Measurements from ENCODE around the gene ANAPC7. TPM values are rescaled to one million over a fixed set of nuclear protein-coding genes. Genes with fewer than 3 reads are reported as not detected.
A peak's percentile ranks its signal among the peaks of the same experiment; 100 is the strongest.
"Not testable (repeated sequence)": the region's sequence is repeated elsewhere in the genome, so short reads cannot be mapped to it uniquely, and the experiment has no call there.

Gene ANAPC7
- total and polyA plus RNA-seq, 4 donors = 27.3 to 49.9 (median 41.9) TPM

DNA sequence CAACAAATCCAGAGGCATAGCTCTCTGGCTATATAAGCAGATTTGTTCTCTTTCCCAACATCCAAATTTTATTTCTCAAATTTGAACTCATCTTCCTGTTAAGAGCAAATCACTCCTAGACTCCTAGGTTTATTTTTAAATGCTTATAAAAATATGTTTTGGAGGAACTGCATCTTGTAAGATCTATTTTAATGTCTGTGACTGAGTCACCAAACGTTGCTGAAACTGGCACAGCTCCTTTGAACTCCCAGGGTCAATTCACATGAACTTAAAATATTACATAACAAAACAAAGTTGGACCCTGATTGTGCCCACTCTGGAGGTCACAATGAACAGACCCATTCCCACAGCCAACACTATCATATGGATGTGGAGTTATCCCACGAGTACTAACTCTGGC, 23.9 kb downstream of the ANAPC7 start:
- no peak for DNase-seq
- no peak overlapping the region for H3K4me3 ChIP-seq
- peak overlapping the region in 1 of 2 donors; percentile 32 for H3K27ac ChIP-seq (ENCODE audit: low read depth in 1 of 2, low read length in 1 of 2)
- no peaks in the 10 kb centered on the region for H3K9me3 ChIP-seq (ENCODE audit: control insufficient read depth in 4 of 4, insufficient read depth in 3 of 4, low read length in 3 of 4)
- no peak overlapping the region for H3K9ac ChIP-seq (ENCODE audit: insufficient read depth in 1 of 2, low read length in 2 of 2)
- TF ChIP-seq, protein P1, sequence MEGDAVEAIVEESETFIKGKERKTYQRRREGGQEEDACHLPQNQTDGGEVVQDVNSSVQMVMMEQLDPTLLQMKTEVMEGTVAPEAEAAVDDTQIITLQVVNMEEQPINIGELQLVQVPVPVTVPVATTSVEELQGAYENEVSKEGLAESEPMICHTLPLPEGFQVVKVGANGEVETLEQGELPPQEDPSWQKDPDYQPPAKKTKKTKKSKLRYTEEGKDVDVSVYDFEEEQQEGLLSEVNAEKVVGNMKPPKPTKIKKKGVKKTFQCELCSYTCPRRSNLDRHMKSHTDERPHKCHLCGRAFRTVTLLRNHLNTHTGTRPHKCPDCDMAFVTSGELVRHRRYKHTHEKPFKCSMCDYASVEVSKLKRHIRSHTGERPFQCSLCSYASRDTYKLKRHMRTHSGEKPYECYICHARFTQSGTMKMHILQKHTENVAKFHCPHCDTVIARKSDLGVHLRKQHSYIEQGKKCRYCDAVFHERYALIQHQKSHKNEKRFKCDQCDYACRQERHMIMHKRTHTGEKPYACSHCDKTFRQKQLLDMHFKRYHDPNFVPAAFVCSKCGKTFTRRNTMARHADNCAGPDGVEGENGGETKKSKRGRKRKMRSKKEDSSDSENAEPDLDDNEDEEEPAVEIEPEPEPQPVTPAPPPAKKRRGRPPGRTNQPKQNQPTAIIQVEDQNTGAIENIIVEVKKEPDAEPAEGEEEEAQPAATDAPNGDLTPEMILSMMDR (IDR thresholded peaks at IDR 0.05; ENCODE audit: control extremely low read depth, extremely low read depth) = no peak
- no peaks in the 10 kb centered on the region for H3K27me3 ChIP-seq (ENCODE audit: control insufficient read depth in 3 of 3, insufficient read depth in 3 of 3, low read length in 2 of 3)
- H3K4me1 ChIP-seq (ENCODE audit: control insufficient read depth in 5 of 5, insufficient read depth in 5 of 5, low read length in 5 of 5) = no peaks in the 10 kb centered on the region
- peaks cover 46 to 55% (median 46%) of the 10 kb centered on the region in 4 donors for H3K36me3 ChIP-seq (ENCODE audit: control insufficient read depth in 4 of 4, insufficient read depth in 4 of 4, low read length in 4 of 4)
- no peak for ATAC-seq (ENCODE audit: insufficient read depth, low FRiP score)
- 70 to 81% methylated on average over 2 of the region's 2 CpGs for WGBS, 2 donors

DNA sequence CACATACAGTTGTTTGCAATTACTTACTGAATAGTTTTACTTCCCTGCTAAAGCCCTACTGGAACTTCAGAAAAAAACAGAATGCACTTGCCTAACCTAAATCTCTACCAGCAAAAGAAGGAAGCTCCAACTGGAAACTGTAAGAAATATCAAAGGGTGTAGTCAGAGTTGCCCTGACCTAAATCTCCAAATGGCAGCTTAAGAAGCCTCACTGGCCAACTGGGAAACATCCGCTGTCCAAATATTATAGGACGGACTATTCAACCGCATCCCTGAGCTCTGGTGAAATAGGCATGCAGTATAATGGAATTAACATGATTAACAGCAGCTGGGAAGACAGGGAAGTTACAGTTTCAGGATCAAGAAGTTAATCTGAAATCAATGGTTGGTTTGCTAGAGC, 24.3 kb downstream of the ANAPC7 start:
- TF ChIP-seq, protein P1 (IDR thresholded peaks at IDR 0.05; ENCODE audit: control extremely low read depth, extremely low read depth) = no peak
- H3K36me3 ChIP-seq (ENCODE audit: control insufficient read depth in 4 of 4, insufficient read depth in 4 of 4, low read length in 4 of 4) = peaks cover 45 to 54% (median 48%) of the 10 kb centered on the region in 4 donors
- no peak overlapping the region for H3K27ac ChIP-seq (ENCODE audit: low read depth in 1 of 2, low read length in 1 of 2)

DNA sequence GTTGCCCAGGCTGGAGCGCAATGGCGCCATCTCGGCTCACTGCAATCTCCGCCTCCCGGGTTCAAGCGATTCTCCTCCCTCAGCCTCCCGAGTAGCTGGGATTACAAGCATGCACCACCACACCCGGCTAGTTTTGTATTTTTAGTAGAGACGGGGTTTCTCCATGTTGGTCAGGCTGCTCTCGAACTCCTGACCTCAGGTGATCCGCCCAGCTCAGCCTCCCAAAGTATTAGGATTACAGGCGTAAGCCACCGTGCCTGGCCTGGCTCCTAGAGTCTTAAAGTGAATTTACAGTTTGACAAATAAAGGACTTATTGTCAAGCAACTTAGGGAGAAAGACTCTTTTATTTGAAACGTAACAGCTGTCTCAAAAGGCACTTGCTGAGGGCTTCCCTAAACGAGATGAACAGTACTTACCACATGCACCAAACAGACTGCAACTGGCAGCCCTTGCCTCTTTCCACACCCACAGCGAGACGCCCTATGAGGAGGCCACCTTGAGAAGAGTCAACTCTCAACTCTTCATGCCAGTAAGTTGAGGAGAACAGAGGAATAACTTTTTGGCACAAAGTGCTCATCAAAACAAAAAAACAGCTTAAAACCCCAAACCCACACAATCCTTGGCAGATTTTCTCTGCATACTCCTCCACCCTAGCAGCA, 25.2 kb downstream of the ANAPC7 start:
- not testable (repeated sequence) for H3K9me3 ChIP-seq (ENCODE audit: control insufficient read depth in 4 of 4, insufficient read depth in 3 of 4, low read length in 3 of 4); H3K27ac ChIP-seq (ENCODE audit: low read depth in 1 of 2, low read length in 1 of 2); H3K9ac ChIP-seq (ENCODE audit: insufficient read depth in 1 of 2, low read length in 2 of 2); H3K27me3 ChIP-seq (ENCODE audit: control insufficient read depth in 3 of 3, insufficient read depth in 3 of 3, low read length in 2 of 3); H3K4me3 ChIP-seq; ATAC-seq (ENCODE audit: insufficient read depth, low FRiP score); DNase-seq; H3K4me1 ChIP-seq (ENCODE audit: control insufficient read depth in 5 of 5, insufficient read depth in 5 of 5, low read length in 5 of 5)
- peaks cover 42 to 58% (median 56%) of the 10 kb centered on the region in 4 donors for H3K36me3 ChIP-seq (ENCODE audit: control insufficient read depth in 4 of 4, insufficient read depth in 4 of 4, low read length in 4 of 4)
- 75 to 90% methylated on average over 17 of the region's 17 CpGs for WGBS, 2 donors

More for the DNA sequence above, 24.3 kb downstream of the ANAPC7 start:
- DNase-seq = no peak
- Histone ChIP-seq H3K27me3 (ENCODE audit: control insufficient read depth in 3 of 3, insufficient read depth in 3 of 3, low read length in 2 of 3) (no peaks in the 10 kb centered on the region), H3K9ac (ENCODE audit: insufficient read depth in 1 of 2, low read length in 2 of 2) (no peak overlapping the region), H3K4me3 (no peak overlapping the region), H3K4me1 (ENCODE audit: control insufficient read depth in 5 of 5, insufficient read depth in 5 of 5, low read length in 5 of 5) (no peaks in the 10 kb centered on the region), H3K9me3 (ENCODE audit: control insufficient read depth in 4 of 4, insufficient read depth in 3 of 4, low read length in 3 of 4) (no peaks in the 10 kb centered on the region)
- 93 to 96% methylated on average over 3 of the region's 3 CpGs for WGBS, 2 donors
- no peak for ATAC-seq (ENCODE audit: insufficient read depth, low FRiP score)

GRCh38 chr12:110373962-110374611, 29.4 kb downstream of the ANAPC7 start:
- DNase-seq (no peak), ATAC-seq (ENCODE audit: insufficient read depth, low FRiP score) (no peak)
- 95 to 97% methylated on average over 13 of the region's 13 CpGs for WGBS, 2 donors
- Histone ChIP-seq H3K27me3 (ENCODE audit: control insufficient read depth in 3 of 3, insufficient read depth in 3 of 3, low read length in 2 of 3) (no peaks in the 10 kb centered on the region), H3K4me1 (ENCODE audit: control insufficient read depth in 5 of 5, insufficient read depth in 5 of 5, low read length in 5 of 5) (peaks cover 0 to 5% (median 2%) of the 10 kb centered on the region in 5 donors), H3K36me3 (ENCODE audit: control insufficient read depth in 4 of 4, insufficient read depth in 4 of 4, low read length in 4 of 4) (peaks cover 27 to 54% (median 40%) of the 10 kb centered on the region in 4 donors), H3K27ac (ENCODE audit: low read depth in 1 of 2, low read length in 1 of 2) (peak overlapping the region in 1 of 2 donors; percentile 28), H3K9ac (ENCODE audit: insufficient read depth in 1 of 2, low read length in 2 of 2) (no peak overlapping the region), H3K4me3 (no peak overlapping the region), H3K9me3 (ENCODE audit: control insufficient read depth in 4 of 4, insufficient read depth in 3 of 4, low read length in 3 of 4) (no peaks in the 10 kb centered on the region)
- TF ChIP-seq, protein P1 (IDR thresholded peaks at IDR 0.05; ENCODE audit: control extremely low read depth, extremely low read depth) = no peak

Measured in lung (tissue), 12 donors.